HG03571 (cell line): Measurements from ENCODE around the gene DNAH2.

Source experiments
- ATAC-seq: cut with Tn5 transposase; IDR thresholded peaks from one replicate; pipeline ENCODE4 v1.9.1; 2021; ENCODE audit not compliant: unreplicated experiment

DNAH2 gene

DNA sequence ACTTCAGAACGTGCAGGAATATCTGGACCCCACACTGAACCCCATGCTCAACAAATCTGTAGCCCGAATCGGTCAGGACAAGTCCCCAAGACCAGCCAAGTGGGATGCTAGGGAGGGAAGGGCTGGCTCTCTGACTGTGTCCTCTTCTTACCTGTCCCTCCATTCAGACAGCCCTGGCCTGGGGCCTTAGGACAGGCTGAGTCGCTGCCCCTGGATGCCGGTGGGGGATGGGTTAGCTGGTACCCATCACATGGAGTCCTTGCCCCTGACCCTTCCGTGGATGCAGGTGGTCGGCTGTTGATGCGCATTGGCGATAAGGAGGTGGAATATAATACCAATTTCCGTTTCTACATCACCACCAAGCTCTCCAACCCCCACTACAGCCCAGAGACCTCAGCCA lies 100.5 kb downstream of the DNAH2 start:
- no peak for ATAC-seq

DNA sequence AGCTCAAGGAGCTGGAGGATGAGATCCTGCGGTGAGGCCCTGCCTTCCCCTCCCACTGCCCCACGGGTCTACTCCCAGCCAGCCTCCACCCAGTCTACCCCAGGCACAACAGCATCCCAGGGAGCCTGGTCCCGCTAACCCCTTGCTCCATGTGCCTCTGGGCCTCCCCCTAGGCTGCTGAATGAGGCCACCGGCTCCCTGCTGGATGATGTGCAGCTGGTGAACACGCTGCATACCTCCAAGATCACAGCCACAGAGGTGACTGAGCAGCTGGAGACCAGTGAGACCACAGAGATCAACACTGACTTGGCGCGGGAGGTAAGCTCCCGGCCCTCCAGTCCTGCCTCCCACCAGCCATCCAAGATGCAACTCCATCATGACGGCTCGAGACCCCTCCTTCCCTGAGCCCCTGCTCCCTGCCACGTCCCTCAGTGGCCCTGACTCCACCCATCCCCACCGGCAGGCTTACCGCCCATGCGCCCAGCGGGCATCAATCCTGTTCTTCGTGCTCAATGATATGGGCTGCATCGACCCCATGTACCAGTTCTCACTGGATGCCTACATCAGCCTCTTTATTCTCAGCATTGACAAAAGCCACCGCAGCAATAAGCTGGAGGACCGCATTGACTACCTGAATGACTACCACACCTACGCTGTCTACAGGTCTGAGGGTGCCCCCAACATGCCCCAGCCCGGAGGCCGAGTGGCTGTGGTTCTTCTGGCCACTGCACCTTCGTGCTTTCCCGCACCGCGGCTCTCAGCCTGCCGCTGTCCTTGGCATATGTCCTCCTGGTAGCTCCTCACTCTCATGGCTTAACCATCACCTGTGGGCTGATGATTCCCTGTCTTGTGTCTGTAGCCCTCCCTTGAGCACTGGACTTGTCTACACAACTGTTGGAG lies 101.5 kb downstream of the DNAH2 start:
- no peak for ATAC-seq

DNA sequence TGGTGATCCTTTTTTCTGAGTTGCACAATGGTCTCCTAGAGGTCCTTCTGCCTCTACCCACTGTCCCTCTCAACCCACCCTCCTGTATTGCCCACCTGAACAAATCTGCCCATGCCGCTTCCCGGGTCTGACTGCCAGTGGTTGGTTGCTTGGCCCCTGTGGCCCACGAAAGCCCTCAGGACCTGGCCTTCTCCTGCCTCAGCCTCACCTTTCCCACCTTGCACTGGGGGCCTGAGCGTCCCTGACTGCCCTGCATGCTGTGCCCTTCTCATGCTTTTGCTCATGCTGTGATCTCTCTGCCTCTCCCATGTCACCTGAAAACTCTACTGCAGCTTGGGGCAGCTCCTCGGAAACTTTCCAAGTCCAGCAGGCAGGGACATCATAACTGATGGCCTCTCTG lies 102.7 kb downstream of the DNAH2 start:
- no peak for ATAC-seq

DNA sequence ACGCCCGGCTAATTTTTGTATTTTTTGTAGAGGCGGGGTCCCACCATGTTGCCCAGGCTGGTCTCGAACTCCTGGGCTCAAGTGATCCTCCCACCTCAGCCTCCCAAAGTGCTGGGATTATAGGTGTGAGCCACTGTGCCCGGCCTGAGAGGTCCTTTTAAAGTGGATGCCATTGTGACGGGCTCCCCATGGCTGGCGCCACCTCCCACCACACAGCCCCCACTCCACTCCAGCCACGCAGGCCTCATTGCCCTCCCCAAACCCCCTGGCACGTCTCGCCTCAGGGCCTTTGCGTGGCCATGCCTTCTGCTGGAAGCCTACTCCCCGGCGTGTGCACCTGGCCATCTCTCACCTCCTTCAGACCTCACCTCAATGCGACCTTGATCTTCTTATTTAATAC lies 104.6 kb downstream of the DNAH2 start:
- ATAC-seq, result no peak

DNA sequence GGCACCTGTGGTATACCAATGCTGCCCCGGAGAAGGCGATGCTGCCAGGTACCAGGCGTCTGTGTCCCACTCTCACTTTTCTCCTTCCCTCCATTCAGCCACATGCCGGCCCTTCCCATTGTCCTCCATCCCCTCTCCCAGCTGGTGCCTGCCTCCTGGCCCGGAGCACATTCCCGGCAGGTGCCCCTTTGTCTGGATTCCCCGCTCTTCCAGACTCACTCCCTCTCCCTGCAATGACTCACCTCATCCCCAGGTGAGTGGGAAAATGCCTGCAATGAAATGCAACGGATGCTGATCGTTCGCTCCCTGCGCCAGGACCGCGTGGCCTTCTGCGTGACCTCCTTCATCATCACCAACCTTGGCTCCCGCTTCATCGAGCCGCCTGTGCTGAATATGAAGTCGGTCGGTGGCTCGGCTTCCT lies 106.0 kb downstream of the DNAH2 start:
- no peak for ATAC-seq

DNA sequence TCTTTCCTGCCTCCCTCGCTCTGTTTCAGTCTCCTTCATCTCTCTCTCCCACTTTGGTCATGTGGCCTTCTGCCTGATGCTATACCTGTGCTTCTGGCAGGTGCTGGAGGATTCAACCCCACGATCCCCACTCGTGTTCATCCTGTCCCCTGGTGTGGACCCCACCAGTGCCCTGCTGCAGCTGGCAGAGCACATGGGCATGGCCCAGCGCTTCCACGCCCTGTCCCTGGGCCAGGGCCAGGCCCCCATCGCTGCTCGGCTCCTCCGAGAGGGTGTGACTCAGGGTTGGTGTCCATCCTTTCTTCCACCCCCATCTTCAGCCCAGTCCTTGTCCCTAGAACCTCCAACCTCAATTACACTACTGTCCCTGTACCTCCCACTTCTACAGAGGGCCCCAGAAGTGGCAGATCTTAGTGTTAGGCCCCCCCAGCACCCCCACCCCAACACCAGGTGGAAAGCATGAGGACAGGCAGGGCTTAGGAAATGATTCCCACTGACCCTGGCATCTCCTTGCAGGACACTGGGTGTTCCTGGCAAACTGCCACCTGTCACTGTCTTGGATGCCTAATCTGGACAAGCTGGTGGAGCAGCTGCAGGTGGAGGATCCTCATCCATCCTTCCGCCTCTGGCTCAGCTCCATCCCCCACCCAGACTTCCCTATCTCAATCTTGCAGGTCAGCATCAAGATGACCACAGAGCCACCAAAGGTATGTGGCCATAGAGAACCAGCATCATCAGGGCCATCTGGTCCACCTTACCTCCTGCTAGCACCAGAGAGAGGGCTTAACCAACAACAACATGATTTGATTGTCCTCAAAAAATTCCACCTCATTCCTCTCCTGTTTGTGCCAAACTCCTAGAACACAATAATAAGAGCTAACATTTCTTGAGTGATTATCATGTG lies 106.7 kb downstream of the DNAH2 start:
- ATAC-seq, result no peak

DNA sequence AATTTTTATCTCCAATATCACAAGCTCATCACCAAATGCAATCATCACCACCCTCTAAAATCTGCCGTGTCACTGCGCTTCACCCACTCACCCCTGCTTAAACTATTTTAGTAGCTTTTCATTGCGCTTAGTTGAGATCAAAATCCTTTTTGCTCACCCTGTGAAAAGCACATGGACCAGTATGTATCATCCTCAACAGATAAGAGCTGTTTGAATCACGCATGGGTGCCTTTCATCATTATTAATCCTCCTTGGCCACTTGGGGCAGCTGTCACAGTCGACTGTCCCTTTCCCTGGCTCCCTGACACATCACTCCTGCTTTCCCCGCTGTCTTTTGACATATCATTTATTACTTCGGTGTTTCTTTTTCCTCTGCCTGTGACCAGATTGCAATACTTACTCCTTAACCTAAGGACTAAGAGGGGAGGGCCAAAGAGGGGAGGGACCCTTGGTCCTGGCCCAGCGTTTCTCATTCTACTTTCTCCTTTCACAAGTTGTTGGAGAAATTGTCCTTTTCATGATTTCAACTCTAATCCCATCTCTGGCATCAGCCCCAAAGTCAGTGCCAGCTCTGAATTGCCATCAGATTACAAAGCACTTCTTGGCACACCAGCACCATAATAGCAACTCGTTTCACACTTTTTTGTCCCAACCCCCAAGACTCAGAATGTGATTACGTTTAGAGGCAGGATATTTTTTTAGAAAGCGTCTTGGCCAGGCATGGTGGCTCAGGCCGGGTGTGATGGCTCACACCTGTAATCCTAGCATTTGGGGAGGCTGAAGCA lies 107.9 kb downstream of the DNAH2 start:
- ATAC-seq, result no peak

DNA sequence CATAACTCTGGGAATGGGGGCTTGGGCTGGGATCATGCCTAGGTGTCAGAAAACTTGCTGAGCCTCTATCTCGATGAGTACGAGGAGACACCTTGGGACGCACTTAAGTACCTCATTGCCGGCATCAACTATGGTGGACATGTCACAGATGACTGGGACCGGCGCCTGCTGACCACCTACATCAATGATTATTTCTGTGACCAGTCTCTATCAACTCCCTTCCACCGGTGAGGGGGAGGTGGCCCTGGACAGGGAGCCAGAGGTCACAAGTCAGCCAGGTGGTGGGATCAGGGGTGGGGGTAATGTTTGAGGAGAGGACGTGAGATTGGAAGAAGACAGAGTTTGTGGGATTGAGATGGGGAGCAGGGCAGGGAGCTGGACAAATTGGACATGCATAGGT lies 113.1 kb downstream of the DNAH2 start:
- no peak for ATAC-seq

DNA sequence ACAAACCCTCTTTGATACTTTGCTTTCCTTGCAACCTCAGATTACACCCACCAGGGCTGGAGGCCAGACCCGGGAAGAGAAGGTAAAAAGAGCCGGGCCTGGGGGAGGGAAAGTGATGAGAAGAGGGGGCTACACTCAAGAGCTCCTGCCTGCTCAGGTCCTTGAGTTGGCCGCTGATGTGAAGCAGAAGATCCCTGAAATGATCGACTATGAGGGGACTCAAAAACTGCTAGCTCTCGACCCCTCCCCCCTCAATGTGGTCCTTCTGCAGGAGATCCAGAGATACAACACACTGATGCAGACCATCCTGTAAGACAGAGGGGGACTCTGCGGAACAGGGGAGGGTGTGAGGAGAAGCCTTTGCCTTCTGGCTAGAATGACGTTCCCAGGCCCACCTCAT lies 113.7 kb downstream of the DNAH2 start:
- no peak for ATAC-seq

DNA sequence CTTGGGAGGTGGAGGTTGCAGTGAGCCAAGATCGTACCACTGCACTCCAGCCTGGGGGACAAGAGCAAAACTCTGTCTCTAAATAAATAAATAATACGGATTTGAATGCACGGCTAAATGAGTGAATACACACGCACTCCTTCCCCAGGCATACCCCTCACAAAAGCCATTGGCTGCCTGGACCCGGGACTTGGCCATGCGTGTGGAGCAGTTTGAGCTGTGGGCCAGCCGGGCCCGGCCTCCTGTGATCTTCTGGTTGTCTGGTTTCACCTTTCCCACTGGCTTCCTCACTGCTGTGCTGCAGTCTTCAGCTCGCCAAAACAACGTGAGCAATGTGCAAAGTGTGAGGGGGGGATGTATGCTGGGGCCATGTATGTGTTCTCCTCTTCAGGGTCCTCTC lies 114.9 kb downstream of the DNAH2 start:
- ATAC-seq, result no peak

DNA sequence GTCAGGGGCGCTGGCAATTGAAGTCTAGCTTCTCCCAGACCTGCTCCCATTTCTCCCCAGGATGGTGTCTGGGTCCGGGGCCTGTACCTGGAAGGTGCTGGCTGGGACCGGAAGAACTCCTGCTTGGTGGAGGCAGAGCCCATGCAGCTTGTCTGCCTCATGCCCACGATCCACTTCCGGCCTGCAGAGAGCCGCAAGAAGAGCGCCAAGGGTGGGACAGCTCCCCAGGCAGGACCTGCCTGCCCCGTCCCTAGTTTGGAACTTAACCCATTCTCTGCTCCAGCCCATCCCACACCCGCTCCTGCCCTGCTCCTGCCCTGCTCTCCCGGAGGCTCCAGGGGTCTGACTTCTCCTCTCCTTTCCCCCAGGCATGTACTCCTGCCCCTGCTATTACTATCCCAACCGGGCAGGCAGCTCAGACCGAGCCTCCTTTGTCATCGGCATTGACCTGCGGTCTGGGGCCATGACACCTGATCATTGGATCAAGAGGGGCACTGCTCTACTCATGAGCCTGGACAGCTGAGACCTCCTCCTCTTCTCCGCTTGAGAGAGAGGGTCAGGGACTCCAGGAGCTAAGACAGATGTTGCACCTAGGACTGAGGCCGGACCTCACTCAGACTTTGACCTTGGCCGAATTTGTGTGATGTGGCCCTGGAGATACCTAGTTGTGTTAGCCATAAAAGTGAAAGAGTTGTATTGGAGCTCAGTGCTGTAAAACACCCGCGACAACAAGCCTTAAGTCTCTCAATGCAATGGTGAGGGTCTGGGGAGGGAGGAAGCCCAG lies 115.7 kb downstream of the DNAH2 start:
- no peak for ATAC-seq

DNA sequence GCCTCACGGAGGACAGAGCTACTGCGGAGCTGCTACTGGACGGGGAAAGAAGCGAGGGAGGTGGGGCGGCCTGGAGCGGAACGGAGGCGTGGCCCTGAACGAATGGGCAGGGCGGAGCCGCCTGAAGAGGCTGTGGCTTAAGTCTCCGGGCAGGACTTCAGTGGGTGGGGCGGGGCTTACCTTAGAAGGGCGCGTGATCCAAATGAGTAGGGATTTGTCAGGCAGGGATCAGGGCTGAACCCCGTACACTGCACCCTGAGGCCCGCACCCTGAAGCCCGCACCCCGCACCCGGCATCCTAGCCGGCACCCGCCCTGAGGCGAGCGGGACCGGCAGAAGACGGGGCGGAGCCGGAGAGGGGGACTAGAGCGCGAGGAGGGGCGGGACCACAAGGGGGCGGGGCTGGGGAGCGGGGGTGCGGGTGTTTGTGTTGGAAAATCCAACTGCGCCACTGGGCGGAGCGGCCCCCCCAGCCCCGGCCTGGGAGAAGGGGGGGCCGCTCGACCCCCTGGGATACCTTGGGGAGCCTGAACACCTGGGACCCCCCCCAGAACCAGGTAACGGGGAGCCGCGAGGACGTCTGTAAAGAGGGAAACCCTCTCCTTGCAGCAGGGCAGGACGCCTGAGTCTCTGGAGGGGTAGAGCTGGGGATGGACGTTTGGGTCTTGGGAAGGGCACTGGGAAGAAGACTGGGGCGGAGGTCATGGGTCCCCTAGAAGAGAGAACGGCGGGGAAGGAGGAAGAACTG lies 116.4 kb downstream of the DNAH2 start, which contains the start of gene KDM6B:
Gene KDM6B (plus strand): TSS at position 423 of the 747 bp plus-strand sequence. CDS start 11,338 bp downstream, outside the sequence.
- ATAC-seq, result peak; percentile 43

DNA sequence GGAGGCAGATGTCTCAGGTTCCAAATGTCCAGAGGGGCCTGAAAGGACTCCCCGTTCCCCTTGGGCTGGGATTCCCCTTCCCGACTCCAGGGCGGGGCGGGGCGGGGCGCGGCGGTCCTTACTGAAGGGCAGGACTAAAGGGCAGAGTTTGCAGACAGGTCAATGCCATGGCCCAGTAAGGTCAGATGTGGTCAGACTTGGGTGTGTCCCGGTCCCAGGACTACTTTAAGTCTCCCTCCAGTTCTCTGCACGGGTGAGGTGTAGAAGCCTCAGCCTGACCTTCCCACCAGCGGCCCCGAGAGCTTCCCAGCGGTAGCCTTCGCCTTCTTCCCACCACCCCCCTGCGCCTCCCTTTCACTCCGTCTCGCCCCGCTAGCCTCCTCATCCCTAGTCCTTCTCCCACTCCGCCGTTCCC lies 117.0 kb downstream of the DNAH2 start:
- no peak for ATAC-seq

DNA sequence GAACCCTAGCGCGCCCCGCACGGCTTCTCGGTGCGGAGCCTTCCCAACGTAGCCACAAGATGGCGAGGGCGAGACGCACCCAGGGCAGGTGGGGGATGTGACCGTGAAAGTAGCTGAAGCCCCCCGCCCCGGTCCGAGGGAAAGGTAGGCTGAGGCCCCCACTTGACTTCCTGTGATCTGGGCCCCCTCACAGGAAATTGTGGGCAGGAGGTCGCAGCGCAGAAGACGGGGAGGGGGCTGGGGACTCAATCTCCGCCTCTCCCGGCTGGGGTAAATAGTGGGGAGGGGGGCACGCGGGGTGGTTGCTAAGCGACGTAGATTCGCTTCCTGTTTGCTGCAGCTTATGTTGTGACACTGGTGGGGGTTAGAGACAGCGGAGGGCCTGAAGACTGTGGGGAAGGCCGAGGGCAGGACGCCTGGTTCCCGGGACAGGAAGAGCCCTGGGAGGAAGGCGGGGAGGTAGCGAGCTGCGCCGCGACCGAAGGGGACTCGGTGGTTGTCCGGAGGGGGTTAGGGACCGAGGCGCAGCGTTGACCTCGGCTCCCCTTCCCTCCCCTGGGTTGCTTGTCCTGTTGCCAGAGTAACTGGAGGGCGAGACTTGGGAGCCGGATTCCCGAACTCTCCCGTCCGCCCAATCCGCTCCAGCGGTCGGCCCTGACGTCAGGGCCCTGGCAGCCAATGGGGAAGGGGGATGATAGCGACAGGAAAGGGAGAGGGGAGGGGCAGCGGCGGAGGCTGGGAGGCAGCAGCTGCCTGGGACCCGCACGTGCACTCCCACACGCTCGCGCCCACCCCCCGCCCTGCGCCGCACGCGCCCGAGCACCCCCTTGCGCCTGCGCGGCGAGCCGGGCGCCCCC lies 117.6 kb downstream of the DNAH2 start:
- ATAC-seq, result peak; percentile 41

DNA sequence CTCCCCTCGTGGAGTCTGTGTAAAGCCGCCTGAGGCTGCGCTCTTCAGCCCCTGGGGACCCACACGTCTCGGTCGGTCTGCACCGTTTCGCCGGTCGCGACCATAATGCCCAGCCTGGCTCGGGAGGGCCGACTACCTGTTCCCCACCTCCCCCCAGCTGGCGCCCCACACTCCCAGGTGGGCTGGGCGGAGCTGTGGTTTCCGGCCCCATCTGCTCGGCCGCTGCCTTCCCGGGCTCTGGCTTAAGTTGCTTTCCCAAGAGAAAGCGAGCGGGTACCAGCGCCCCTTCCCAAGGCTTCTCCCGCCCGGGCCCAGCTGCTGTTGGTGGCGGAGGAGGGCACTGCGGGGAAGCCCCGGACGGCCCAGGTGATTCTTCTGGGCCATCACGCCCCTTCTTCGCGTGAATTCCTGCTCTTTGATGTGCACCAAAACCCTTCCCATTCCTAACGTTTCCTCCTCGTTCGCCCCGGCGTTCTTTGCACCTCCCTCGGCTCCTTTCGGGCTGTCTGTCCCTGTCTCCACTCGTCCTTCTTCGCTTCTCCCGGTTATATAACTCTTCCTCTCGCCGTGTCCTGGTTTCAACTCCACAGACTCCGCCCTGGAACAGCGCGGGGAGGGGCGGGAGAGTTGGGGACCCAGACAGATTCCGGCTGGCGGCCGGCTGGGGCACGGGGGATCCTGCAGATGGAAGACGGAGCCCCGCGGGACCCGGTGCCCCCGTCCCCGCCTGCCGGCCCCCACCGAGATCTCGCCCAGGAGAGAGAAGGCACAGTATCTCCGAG lies 118.5 kb downstream of the DNAH2 start:
- peak; percentile 37 for ATAC-seq

DNA sequence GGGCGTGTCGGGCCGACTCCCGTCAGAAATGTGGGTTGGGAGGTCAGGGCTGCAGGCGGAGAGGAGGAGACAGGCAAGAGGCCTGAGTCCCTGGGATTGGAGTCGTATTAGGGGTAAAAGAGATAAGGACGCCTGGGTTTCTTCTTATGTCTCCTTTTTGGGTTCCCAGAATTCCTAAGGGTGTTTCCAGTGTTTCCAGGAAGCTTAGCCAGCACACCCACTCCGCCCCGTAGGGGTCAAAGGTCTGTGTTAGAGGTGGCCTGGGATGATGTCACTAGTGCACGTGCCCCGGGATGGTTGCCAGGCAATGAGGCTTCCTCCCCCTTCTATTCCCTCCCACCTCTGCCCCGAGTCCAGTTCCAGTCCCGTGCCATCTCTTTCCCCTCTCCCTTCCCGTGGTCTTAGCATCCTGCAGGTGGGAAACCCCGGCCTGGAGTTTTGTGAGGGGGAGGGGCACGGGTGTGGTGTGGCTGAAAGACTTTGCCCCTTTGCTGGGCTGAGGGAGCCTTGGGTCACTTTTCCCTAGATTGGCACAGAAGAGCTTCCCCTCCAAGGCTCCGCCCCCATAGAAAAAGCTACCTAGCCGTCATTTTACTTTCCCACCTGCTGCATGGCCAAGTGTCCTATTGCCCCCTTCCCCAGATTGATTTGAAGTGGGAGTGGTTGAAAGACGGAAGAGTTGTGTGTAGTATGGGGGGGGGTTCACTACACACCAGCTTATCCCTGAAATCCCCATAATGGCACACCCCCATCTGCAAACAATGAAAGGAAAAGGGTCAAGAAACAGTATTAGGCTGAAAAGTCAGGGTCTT lies 119.3 kb downstream of the DNAH2 start:
- no peak for ATAC-seq
